GM13977 (cell line): Measurements from ENCODE around the gene RIT1.

Experiments
- DNase-seq: peaks from one replicate; pipeline ENCODE4 v3.0.0; 2012; ENCODE audit warnings: low spot score
- CTCF ChIP-seq: IDR thresholded peaks from 2 replicates; pipeline ENCODE4 v1.5.1; 2012; ENCODE audit warnings: mild to moderate bottlenecking, control low read depth; ENCODE audit not compliant: insufficient read depth; ENCODE audit errors: extremely low read depth, missing control alignments
- in situ Hi-C: fragments of 300-500 bp; cut with MboI; formaldehyde crosslinking; loops from one replicate; pipeline ENCODE4 v1.12.0; 2022; ENCODE audit warnings: low sequenced_read_pairs, low pct_unique_long_range_greater_than_20kb, mixed read lengths, inconsistent platforms; ENCODE audit not compliant: unreplicated experiment

Gene RIT1

GRCh38 chr1:155847823-155848529 is 63.2 kb downstream of the RIT1 start:
- in situ Hi-C loops: no loop called here
- TF ChIP-seq CTCF: no peak
- no peak for DNase-seq
